Vagina (tissue), 2 donors: ENCODE data around the gene PIAS1.

Experiments
- POLR2AphosphoS5 ChIP-seq, 2 donors: sonication (generic); formaldehyde crosslinking; IDR thresholded peaks; one replicate each; pipeline ENCODE4 v1.9.0; 2017; ENCODE audit warnings: antibody characterized with exemption in 2 of 2, mild to moderate bottlenecking in 2 of 2, low read depth in 1 of 2; ENCODE audit not compliant: insufficient read depth in 1 of 2
- TF ChIP-seq, protein P1 (sequence below), 3 experiments: fragments of 450-650 bp in 2 of 3; fragments of 200-600 bp in 1 of 3; sonication (generic) in 1 of 3; IDR thresholded peaks; one replicate each; pipeline ENCODE4 v1.5.1; 2017 to 2019; ENCODE audit warnings: antibody characterized with exemption in 3 of 3, mild to moderate bottlenecking in 2 of 3, moderate library complexity in 2 of 3

DNA sequence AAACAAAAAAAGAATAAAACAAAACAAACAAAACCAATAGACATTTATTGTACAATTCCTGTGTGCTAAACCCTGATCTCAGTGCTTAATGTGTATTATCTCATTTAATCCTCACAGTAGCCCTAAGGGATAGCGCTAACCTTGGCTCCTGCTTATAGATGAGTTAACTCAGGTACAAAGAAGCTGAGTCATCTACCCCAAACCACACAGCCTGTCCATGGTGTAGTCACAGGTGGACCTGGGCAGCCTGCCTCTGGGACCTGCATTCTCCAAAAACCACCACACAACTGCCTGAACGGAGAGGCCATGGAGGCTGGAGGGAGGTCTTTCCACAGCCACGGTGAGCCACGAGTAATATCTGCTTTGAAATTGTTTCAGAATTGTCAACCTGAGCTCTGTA, 180.9 kb downstream of the PIAS1 start:
- TF ChIP-seq, protein P1, sequence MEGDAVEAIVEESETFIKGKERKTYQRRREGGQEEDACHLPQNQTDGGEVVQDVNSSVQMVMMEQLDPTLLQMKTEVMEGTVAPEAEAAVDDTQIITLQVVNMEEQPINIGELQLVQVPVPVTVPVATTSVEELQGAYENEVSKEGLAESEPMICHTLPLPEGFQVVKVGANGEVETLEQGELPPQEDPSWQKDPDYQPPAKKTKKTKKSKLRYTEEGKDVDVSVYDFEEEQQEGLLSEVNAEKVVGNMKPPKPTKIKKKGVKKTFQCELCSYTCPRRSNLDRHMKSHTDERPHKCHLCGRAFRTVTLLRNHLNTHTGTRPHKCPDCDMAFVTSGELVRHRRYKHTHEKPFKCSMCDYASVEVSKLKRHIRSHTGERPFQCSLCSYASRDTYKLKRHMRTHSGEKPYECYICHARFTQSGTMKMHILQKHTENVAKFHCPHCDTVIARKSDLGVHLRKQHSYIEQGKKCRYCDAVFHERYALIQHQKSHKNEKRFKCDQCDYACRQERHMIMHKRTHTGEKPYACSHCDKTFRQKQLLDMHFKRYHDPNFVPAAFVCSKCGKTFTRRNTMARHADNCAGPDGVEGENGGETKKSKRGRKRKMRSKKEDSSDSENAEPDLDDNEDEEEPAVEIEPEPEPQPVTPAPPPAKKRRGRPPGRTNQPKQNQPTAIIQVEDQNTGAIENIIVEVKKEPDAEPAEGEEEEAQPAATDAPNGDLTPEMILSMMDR (IDR thresholded peaks at IDR 0.05): no peak
- TF ChIP-seq POLR2AphosphoS5 (IDR thresholded peaks at IDR 0.05; ENCODE audit: insufficient read depth in 1 of 2, low read depth in 1 of 2): no peak
